Lower lobe of right lung (tissue), 2 donors: ENCODE data around the gene EIF3C. TPM values are rescaled to one million over a fixed set of nuclear protein-coding genes. Genes with fewer than 3 reads are reported as not detected.
A peak's percentile ranks its signal among the peaks of the same experiment; 100 is the strongest.
"Not testable (repeated sequence)": the region's sequence is repeated elsewhere in the genome, so short reads cannot be mapped to it uniquely, and the experiment has no call there.

Experiments used
- ATAC-seq, 2 donors: fragments of 200-7000 bp; cut with Tn5 transposase; one replicate each; pipeline ENCODE4 v1.9.1; 2020 to 2022; ENCODE audit warnings: mild to moderate bottlenecking in 2 of 2, moderate library complexity in 2 of 2
- DNase-seq: peaks from one replicate; pipeline ENCODE4 v3.0.0-alpha.2; 2020
- H3K27ac ChIP-seq: fragments of 200-600 bp; one replicate; pipeline ENCODE4 v1.8.0; 2022
- H3K27me3 ChIP-seq: fragments of 200-600 bp; one replicate; pipeline ENCODE4 v1.8.0; 2022; ENCODE audit warnings: low read depth
- H3K36me3 ChIP-seq: fragments of 200-600 bp; one replicate; pipeline ENCODE4 v1.8.0; 2022; ENCODE audit warnings: mild to moderate bottlenecking
- H3K4me1 ChIP-seq: fragments of 200-600 bp; one replicate; pipeline ENCODE4 v1.8.0; 2022
- H3K4me3 ChIP-seq: fragments of 200-600 bp; one replicate; pipeline ENCODE4 v1.8.0; 2022; ENCODE audit warnings: mild to moderate bottlenecking
- H3K9me3 ChIP-seq: fragments of 200-600 bp; one replicate; pipeline ENCODE4 v1.8.0; 2022
- intact Hi-C: fragments of 100-400 bp; cut with DNase I; formaldehyde crosslinking; loops from one replicate; pipeline ENCODE4 v1.11.0; 2022
- total RNA-seq: library from RNA; stranded (reverse); fragmentation: NEBNext Ultra II Directional; extraction: Animal tissue kit (Norgen Biotek cat#: 25700); gene quantifications from one replicate; pipeline ENCODE4 v1.2.1, GENCODE V29; 2021
- donor health status: DM: no; HTN: yes; CAD: no; lungs with severe emphysema.

EIF3C gene
- total RNA-seq, 1 donor from 2014 or later = 484 TPM

DNA sequence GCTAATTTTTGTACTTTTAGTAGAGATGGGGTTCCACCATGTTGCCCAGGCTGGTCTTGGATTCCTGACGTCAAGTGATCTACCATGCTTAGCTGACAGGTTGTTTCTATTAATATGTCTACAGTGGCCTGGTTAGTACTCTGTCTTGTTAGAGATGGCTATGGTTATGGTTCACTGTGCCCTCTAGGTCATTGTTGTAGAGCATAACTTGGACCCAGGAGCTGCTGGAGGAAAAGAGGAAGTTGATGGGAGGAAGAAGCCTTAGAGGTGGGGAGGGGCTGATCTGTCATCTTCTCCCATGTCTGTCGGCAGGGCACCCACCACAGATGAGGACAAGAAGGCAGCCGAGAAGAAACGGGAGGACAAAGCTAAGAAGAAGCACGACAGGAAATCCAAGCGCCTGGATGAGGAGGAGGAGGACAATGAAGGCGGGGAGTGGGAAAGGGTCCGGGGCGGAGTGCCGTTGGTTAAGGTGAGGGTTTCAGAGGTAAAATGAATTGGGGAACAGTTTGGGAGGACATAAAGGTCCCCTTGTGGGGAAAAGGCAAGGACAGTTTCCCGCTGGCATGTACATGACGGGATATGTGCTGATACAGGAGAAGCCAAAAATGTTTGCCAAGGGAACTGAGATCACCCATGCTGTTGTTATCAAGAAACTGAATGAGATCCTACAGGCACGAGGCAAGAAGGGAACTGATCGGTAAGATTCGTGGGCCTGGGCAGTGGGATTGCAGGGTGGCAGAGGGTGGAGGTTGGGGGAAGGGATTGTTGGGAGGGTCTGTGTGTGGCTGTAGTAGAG, 11.8 kb downstream of the EIF3C start:
- ATAC-seq, H3K4me1 ChIP-seq, H3K36me3 ChIP-seq, H3K27ac ChIP-seq, H3K4me3 ChIP-seq, H3K27me3 ChIP-seq, intact Hi-C loops, DNase-seq, H3K9me3 ChIP-seq: not testable (repeated sequence)

DNA sequence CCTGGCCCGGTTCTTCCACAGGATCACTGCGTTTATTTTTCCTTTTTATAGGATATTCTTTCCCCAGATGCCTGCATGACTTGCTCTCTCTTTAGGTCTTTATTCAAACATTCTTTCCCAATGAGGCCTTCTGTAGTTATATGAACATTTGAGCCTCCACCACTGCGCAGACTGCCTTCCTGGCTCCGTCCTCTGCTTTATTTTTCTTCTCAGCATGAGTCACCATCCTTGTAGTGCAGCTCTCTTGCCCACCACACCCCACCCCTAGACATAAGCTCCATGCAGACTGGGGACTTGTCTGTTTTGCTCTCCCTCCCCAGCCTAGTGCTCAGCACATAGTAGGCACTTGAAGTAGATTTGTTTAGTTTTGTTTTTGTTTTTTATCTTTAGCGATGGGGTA, 20.0 kb downstream of the EIF3C start:
- H3K4me1 ChIP-seq, H3K4me3 ChIP-seq, DNase-seq, ATAC-seq, H3K9me3 ChIP-seq, H3K27ac ChIP-seq, H3K36me3 ChIP-seq, H3K27me3 ChIP-seq, intact Hi-C loops: not testable (repeated sequence)

DNA sequence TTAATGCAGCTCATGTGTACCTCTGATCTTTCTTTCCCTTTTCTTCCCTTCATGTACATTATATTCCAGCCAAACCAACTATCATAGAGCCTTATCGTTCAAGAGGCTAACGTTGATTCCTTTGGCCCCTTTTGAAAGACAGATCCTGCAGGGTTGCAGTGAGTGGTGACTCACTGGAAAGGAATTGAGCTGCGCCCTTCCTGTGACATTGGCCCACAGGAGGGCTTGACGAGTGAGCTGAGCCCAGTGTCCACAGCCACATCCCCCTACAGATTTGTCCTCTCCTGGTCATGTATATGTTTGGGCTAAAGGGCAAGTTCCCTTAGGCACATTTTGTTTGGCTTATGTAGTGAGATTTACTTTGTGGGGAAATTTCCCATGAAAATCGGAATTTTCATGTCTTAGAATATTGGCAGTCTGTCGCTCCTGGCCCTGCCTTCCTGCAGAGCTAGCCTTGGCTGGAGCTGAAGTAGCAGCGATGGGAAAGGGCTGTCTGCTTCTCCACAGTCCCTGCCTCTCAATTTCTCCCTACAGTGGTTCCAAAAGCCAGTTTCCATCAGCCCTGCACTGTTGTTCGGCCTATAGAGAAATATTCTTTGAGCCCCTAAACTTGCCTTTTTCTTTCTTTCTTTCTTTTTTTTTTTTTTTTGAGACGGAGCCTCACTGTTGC, 21.3 kb downstream of the EIF3C start:
- ATAC-seq = peak; percentile 26 to 54
- H3K4me3 ChIP-seq, H3K27me3 ChIP-seq, H3K36me3 ChIP-seq, H3K9me3 ChIP-seq, H3K4me1 ChIP-seq, H3K27ac ChIP-seq, DNase-seq, intact Hi-C loops: not testable (repeated sequence)

DNA sequence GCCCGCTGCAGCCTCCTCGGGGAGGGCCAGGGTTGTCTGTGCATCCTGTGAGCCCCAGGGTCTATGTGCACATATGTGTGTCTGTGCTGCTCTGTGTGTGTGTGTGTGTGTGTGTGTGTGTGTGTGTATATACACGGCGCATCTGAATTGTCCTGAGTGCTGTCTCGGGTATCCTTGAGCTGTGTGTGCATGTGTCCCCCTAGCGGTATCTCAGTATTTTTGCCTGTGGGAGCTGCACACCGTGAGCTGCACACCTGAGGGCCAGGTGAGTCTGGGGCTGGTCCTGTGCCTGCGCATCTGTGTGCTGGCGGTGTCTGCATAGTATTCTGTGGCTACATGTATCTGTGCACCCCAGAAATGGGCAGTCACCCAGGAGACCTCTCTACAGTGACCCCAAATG, 28.5 kb downstream of the EIF3C start:
- peak; percentile 70 for ATAC-seq
- H3K27me3 ChIP-seq, H3K4me3 ChIP-seq, H3K9me3 ChIP-seq, intact Hi-C loops, H3K27ac ChIP-seq, H3K4me1 ChIP-seq, DNase-seq, H3K36me3 ChIP-seq: not testable (repeated sequence)

DNA sequence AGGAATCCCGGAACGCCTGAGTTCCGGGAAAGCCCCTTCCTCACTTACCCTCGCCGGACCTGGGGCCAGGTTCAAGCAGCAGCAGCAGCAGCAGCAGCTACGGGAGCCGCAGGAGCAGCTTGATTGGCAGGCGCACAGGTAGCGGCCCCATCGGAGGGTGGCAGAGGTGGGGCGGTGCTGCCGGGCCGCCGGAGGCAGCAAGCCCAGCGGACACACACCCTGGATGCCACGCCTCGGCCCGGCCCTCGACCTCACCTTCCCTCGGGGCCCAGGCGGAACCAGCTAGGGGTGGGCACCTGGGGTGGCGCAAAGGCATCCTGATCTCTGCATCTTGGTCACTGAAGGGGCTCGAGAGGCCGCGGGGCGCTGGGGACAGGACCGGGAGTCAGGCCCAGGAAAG, 29.4 kb downstream of the EIF3C start:
- intact Hi-C loops, H3K27me3 ChIP-seq, H3K36me3 ChIP-seq, H3K4me3 ChIP-seq, H3K4me1 ChIP-seq, H3K27ac ChIP-seq, H3K9me3 ChIP-seq, DNase-seq: not testable (repeated sequence)
- ATAC-seq = peak; percentile 67

DNA sequence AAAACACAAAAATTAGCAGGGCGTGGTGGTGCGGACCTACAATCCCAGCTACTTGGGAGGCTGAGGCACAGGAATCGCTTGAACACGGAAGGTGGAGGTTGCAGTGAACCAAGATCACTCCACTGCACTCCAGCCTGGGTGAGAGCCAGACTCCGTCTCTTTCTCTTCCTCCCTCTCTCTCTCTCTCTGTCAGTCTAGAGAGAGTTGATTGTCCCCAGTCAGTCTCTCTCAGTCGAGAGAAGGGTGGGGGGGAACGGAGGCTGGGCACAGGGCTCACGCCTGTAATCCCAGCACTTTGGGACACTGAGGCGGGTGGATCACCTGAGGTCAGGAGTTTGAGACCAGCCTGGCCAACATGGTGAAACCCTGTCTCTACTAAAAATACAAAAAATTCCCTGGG, 30.0 kb downstream of the EIF3C start:
- H3K4me3 ChIP-seq, H3K9me3 ChIP-seq, H3K36me3 ChIP-seq, H3K27ac ChIP-seq, H3K27me3 ChIP-seq, intact Hi-C loops, DNase-seq, H3K4me1 ChIP-seq: not testable (repeated sequence)
- ATAC-seq = peak in 1 of 2 donors; percentile 36

DNA sequence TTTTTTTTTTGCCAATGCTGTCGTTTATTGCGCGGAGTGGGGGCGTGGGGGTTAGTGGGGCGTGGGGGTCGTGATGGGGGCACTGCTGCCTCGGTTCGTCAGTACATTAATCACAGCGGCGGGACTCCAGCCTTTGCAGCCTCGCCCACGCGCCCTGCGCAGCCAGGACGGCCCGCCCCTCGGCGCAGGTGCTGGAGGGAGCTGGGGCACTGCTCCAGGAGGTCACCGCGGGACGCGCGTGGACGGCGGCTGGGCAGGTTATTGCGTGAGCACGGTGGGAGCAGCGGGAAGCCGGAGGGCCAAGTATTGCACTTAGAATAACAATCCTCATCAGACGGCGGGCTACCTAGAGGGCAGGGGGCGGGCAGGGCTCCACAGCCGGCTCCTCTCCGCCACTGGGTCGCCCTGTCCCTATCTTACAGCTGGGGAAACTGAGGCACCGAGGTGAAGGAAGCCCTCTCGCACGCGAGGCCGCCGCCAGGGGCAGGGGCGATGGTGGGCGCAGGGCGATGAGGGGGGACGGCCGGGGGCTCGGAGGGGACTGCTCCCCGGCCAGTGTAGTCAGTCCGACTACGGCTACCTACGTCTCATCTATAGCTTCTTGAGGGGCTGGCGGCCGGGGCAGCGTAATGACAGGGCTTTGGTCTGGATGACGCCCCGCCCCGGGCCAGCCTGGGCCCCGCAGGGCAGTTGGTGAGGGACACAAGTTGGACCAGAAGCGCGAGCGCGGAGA, 35.5 kb downstream of the EIF3C start:
- H3K27me3 ChIP-seq, H3K4me3 ChIP-seq, ATAC-seq, H3K9me3 ChIP-seq, DNase-seq, H3K27ac ChIP-seq, H3K4me1 ChIP-seq, H3K36me3 ChIP-seq, intact Hi-C loops: not testable (repeated sequence)

DNA sequence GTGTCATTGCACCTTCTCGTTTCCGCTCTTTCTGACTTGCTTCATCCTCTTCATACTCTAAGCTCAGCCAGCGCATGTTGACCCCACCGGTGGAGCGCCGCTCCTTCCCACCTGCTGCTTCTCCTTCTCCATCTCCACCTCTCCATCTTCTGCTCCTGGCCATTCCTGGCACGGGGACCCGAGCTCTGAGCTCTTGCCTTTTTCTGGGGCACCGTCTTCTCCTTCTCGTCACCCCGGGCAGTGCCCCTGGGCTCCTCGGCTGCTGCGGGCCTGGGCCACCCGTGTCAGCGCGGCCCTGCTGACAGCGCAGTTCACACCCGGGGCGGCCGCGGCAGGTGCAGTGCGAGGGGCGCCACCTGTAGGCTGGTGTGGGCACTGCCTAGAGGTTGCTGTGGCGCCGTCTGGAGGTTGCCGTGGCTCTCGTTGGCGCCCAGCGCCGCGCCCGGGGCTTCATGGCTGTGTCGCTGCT, 38.8 kb downstream of the EIF3C start:
- intact Hi-C loops, H3K36me3 ChIP-seq, H3K9me3 ChIP-seq, H3K27me3 ChIP-seq, H3K27ac ChIP-seq, H3K4me1 ChIP-seq: not testable (repeated sequence)
- ATAC-seq = peak; percentile 100
- peak; percentile 58 for DNase-seq
- peak overlapping the region; percentile 35 for H3K4me3 ChIP-seq

DNA sequence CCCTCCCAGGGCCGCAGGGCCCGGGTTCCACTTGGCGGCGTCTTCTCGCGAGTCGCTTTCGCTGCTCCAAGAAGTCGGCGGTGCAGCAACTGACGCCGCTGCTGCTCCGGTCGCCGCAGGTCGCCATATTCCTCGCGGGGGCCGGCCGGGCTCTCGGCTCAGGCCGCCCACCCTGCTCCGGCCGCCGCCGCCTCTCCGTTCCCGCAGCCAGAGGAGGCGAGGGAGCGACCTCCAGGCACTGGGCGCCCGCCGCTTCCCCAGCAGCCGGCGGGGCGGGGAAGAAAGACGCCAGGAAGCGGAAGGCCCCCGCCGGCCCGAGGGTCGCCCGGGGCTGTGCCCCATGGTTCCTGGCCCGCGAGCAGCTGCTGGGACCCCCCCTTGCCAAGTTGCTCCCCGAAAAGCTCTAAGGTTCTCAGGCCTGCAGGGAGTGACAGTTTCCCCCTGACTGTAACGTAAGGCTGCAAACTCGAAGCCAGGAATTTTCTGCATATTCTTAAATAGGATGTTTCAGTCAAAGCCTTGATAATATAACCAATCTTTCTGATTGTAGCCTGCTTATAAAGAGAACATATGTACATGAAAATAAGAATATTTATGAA, 39.3 kb downstream of the EIF3C start:
- intact Hi-C loops, H3K27me3 ChIP-seq, DNase-seq, H3K4me1 ChIP-seq, H3K27ac ChIP-seq, H3K9me3 ChIP-seq, H3K36me3 ChIP-seq: not testable (repeated sequence)
- ATAC-seq = peak; percentile 78 to 84
- H3K4me3 ChIP-seq = peak overlapping the region; percentile 35

DNA sequence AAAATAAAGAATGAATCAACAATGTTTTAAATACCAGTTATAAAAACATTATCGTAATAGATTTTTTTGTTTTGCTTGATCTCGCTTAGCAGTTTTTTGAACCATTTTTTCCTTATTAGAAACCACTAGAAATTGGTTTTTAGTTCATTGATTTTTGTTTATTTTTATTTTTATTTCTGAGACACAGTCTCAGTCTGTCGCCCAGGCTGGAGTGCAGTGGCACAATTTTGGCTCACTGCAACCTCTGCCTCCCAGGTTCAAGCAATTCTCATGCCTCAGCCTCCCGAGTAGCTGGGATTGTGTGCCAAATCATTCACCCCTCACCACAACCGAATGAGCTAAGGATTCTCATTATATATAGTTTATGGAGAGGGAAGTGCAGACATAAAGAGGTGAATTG, 40.2 kb downstream of the EIF3C start, which contains the start of gene NPIPB9:
Gene NPIPB9 (plus strand): TSS at position 301 of the 400 bp plus-strand sequence.
- intact Hi-C loops, H3K4me3 ChIP-seq, H3K36me3 ChIP-seq, H3K27ac ChIP-seq, H3K9me3 ChIP-seq, H3K4me1 ChIP-seq, ATAC-seq, DNase-seq, H3K27me3 ChIP-seq: not testable (repeated sequence)

DNA sequence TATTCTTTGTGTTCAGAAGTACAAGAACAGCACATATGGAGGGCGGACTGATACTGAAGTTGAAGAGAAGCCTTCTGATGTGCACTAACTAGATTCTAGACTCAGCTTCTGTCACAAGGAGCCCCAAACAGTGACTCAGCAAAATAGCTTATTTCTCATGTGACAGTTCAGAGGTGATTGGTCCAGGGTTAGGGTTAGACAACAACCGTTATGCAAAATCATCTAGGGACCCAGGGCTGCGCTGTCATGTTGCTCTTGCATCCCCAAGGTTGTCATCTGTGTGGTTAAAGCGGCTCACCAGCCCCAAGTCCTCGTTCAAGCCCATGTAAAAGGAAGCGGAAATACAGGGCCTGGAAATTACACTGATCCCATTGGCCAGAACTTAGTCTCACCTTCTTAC, 70.4 kb downstream of the EIF3C start:
- DNase-seq, H3K36me3 ChIP-seq, H3K4me3 ChIP-seq, H3K27me3 ChIP-seq, H3K9me3 ChIP-seq, intact Hi-C loops, H3K4me1 ChIP-seq, H3K27ac ChIP-seq, ATAC-seq: not testable (repeated sequence)

DNA sequence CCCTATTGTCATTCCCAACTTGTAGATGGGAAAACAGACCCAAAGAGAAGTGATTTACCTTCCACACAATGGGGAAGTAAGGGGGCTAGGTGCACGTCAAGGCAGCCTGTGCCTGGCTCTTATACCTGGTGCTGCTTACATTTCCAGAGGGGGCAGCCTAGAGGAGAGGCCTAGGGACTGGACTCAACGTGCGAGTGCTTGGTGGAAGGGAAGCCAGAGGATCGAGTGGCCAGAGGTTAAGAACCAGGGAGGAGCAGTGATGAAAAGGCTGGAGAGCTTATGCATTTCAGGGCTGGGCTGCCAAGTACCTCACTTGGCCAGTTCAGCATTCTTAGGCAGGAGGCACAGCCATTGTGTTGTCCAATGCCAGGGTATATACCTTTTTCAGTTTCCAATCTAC, 71.1 kb downstream of the EIF3C start:
- H3K9me3 ChIP-seq, H3K27ac ChIP-seq, H3K4me1 ChIP-seq, H3K4me3 ChIP-seq, H3K27me3 ChIP-seq, intact Hi-C loops, H3K36me3 ChIP-seq, DNase-seq: not testable (repeated sequence)
- peak; percentile 48 to 65 for ATAC-seq
